Measurements from ENCODE around the gene EIF1AD.
"Not testable (repeated sequence)": the region's sequence is repeated elsewhere in the genome, so short reads cannot be mapped to it uniquely, and the experiment has no call there.

Gene EIF1AD

GRCh38 chr11:65960824-65961266, 41.1 kb downstream of the EIF1AD start:
- no peaks in the 10 kb centered on the region for H3K27me3 ChIP-seq
- peaks cover 0 to 38% (median 32%) of the 10 kb centered on the region in 11 experiments; a peak in 17 of 22 replicates for H4K20me1 ChIP-seq
- peaks cover 49 to 64% (median 54%) of the 10 kb centered on the region in 10 experiments for H3K4me1 ChIP-seq
- no peaks in the 10 kb centered on the region for H3K9me3 ChIP-seq (replicated peaks in 1 of 11)
- H3K4me3 ChIP-seq: peak overlapping the region; percentile 85 to 100 (median 96)
- H3K4me2 ChIP-seq: peak overlapping the region; percentile 79 to 100 (median 94)
- no peak for TF ChIP-seq Cebpa-rat (IDR thresholded peaks at IDR 0.05)
- peak overlapping the region; percentile 85 to 99 (median 97) for H3K27ac ChIP-seq
- peaks cover 23 to 30% (median 28%) of the 10 kb centered on the region in 11 experiments for H3K36me3 ChIP-seq
- H3K9ac ChIP-seq: peak overlapping the region; percentile 92 to 99 (median 98)

GRCh38 chr11:65958774-65959420, 43.1 kb downstream of the EIF1AD start:
- Histone ChIP-seq H3K9me3 (replicated peaks in 1 of 11) (no peaks in the 10 kb centered on the region), H3K27ac (peak overlapping the region in 7 of 11 experiments; percentile 1 to 56 (median 26); a peak in 10 of 22 replicates), H3K4me1 (peaks cover 45 to 60% (median 54%) of the 10 kb centered on the region in 10 experiments), H4K20me1 (peaks cover 0 to 19% (median 14%) of the 10 kb centered on the region in 11 experiments; a peak in 17 of 22 replicates), H3K4me2 (peak overlapping the region; percentile 37 to 74 (median 61); a peak in 20 of 22 replicates), H3K36me3 (peaks cover 4 to 10% (median 9%) of the 10 kb centered on the region in 11 experiments), H3K4me3 (no peak overlapping the region), H3K27me3 (no peaks in the 10 kb centered on the region), H3K9ac (peak overlapping the region in 8 of 11 experiments; percentile 2 to 37 (median 20); a peak in 7 of 22 replicates)
- TF ChIP-seq Cebpa-rat (IDR thresholded peaks at IDR 0.05): no peak

GRCh38 chr11:65958291-65958690, 43.7 kb downstream of the EIF1AD start:
- Histone ChIP-seq H3K36me3 (peaks cover 0 to 5% (median 3%) of the 10 kb centered on the region in 11 experiments; a peak in 7 of 22 replicates), H3K4me3 (no peak overlapping the region), H3K27me3 (no peaks in the 10 kb centered on the region), H3K4me2 (peak overlapping the region; percentile 37 to 74 (median 61)), H3K4me1 (peaks cover 39 to 54% (median 48%) of the 10 kb centered on the region in 10 experiments), H4K20me1 (peaks cover 0 to 13% (median 11%) of the 10 kb centered on the region in 11 experiments; a peak in 16 of 22 replicates), H3K9me3 (replicated peaks in 1 of 11) (no peaks in the 10 kb centered on the region), H3K27ac (peak overlapping the region in 8 of 11 experiments; percentile 17 to 56 (median 25); a peak in 11 of 22 replicates), H3K9ac (peak overlapping the region in 8 of 11 experiments; percentile 4 to 37 (median 20); a peak in 8 of 22 replicates)
- TF ChIP-seq Cebpa-rat (IDR thresholded peaks at IDR 0.05): no peak

- Histone ChIP-seq H4K20me1 (no peaks in the 10 kb centered on the region), H3K36me3 (no peaks in the 10 kb centered on the region), H3K4me1 (peaks cover 28 to 36% (median 35%) of the 10 kb centered on the region in 10 experiments), H3K9ac (no peak overlapping the region), H3K27me3 (no peaks in the 10 kb centered on the region), H3K4me2 (no peak overlapping the region), H3K9me3 (replicated peaks in 1 of 11) (no peaks in the 10 kb centered on the region), H3K27ac (no peak overlapping the region), H3K4me3 (no peak overlapping the region)
- TF ChIP-seq Cebpa-rat (IDR thresholded peaks at IDR 0.05): no peak
Measured at GRCh38 chr11:65954771-65955170, 47.2 kb downstream of the EIF1AD start.

- TF ChIP-seq Cebpa-rat (IDR thresholded peaks at IDR 0.05): no peak
- peaks cover 20 to 23% (median 22%) of the 10 kb centered on the region in 10 experiments for H3K4me1 ChIP-seq
- H4K20me1 ChIP-seq: no peaks in the 10 kb centered on the region
- H3K4me2 ChIP-seq: no peak overlapping the region
- H3K27me3 ChIP-seq: no peaks in the 10 kb centered on the region
- H3K36me3 ChIP-seq: no peaks in the 10 kb centered on the region
- no peak overlapping the region for H3K27ac ChIP-seq
- no peak overlapping the region; a peak in 2 of 22 replicates for H3K9ac ChIP-seq
- H3K4me3 ChIP-seq: no peak overlapping the region
- no peaks in the 10 kb centered on the region for H3K9me3 ChIP-seq (replicated peaks in 1 of 11)
Measured at GRCh38 chr11:65953471-65953870, 48.5 kb downstream of the EIF1AD start.

- peaks cover 7 to 9% (median 9%) of the 10 kb centered on the region in 10 experiments; a peak in 19 of 20 replicates for H3K4me1 ChIP-seq
- no peaks in the 10 kb centered on the region for H3K36me3 ChIP-seq
- no peak for TF ChIP-seq Cebpa-rat (IDR thresholded peaks at IDR 0.05)
- H4K20me1 ChIP-seq: no peaks in the 10 kb centered on the region
- H3K9ac ChIP-seq: no peak overlapping the region
- no peaks in the 10 kb centered on the region for H3K27me3 ChIP-seq
- no peak overlapping the region for H3K4me3 ChIP-seq
- H3K27ac ChIP-seq: no peak overlapping the region
- H3K4me2 ChIP-seq: no peak overlapping the region
- H3K9me3 ChIP-seq (replicated peaks in 1 of 11): no peaks in the 10 kb centered on the region
Measured at GRCh38 chr11:65952052-65952521, 49.9 kb downstream of the EIF1AD start.

GRCh38 chr11:65951641-65952040, 50.3 kb downstream of the EIF1AD start:
- H3K36me3 ChIP-seq; H3K4me3 ChIP-seq; H3K4me2 ChIP-seq; H3K9ac ChIP-seq; H3K27ac ChIP-seq; H3K4me1 ChIP-seq; H4K20me1 ChIP-seq; H3K9me3 ChIP-seq (replicated peaks in 1 of 11); H3K27me3 ChIP-seq: not testable (repeated sequence)

GRCh38 chr11:65950711-65951110, 51.2 kb downstream of the EIF1AD start:
- not testable (repeated sequence) for H3K9me3 ChIP-seq (replicated peaks in 1 of 11); H3K4me3 ChIP-seq; H3K9ac ChIP-seq; H3K36me3 ChIP-seq; H3K4me2 ChIP-seq; H3K4me1 ChIP-seq; H4K20me1 ChIP-seq; H3K27ac ChIP-seq; H3K27me3 ChIP-seq

GRCh38 chr11:65947603-65948125, 54.3 kb downstream of the EIF1AD start:
- Histone ChIP-seq H3K9ac (0 out of 22 replicates have a peak overlapping the region, but pooled peaks of 1 of the 11 experiments have one; percentile 2), H3K4me2 (no peak overlapping the region), H3K9me3 (replicated peaks in 1 of 11) (no peaks in the 10 kb centered on the region), H3K36me3 (no peaks in the 10 kb centered on the region), H4K20me1 (no peaks in the 10 kb centered on the region), H3K27ac (no peak overlapping the region), H3K4me3 (no peak overlapping the region), H3K27me3 (no peaks in the 10 kb centered on the region), H3K4me1 (peaks cover 0 to 8% (median 0%) of the 10 kb centered on the region in 10 experiments; a peak in 6 of 20 replicates)
- no peak for TF ChIP-seq Cebpa-rat (IDR thresholded peaks at IDR 0.05)

All from BLaER1 treated with 17β-estradiol and CSF1 and Interleukin-3, amounts not matched to agents 10 nM and 100 nM (cell line).